ENCODE results near the gene STAT1. TPM values are rescaled to one million over a fixed set of nuclear protein-coding genes. Genes with fewer than 3 reads are reported as not detected.

The STAT1 gene
- polyA plus RNA-seq, 1 experiment: 130 TPM

- ChIA-PET POLR2A (no interaction called here), CTCF (interaction anchor here (1.4 to 1.5 kb wide), 2 partner anchors 8 to 12 kb away, joined by 3 read pairs; no protein-coding TSS in a partner anchor)
- no peak overlapping the region for H3K27ac ChIP-seq (ENCODE audit: low read depth, low read length)
- TF ChIP-seq, protein P1, sequence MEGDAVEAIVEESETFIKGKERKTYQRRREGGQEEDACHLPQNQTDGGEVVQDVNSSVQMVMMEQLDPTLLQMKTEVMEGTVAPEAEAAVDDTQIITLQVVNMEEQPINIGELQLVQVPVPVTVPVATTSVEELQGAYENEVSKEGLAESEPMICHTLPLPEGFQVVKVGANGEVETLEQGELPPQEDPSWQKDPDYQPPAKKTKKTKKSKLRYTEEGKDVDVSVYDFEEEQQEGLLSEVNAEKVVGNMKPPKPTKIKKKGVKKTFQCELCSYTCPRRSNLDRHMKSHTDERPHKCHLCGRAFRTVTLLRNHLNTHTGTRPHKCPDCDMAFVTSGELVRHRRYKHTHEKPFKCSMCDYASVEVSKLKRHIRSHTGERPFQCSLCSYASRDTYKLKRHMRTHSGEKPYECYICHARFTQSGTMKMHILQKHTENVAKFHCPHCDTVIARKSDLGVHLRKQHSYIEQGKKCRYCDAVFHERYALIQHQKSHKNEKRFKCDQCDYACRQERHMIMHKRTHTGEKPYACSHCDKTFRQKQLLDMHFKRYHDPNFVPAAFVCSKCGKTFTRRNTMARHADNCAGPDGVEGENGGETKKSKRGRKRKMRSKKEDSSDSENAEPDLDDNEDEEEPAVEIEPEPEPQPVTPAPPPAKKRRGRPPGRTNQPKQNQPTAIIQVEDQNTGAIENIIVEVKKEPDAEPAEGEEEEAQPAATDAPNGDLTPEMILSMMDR (IDR thresholded peaks at IDR 0.05; ENCODE audit: low read depth, low read length): no peak
- no peaks in the 10 kb centered on the region for H3K27me3 ChIP-seq (ENCODE audit: control insufficient read depth, insufficient read depth, low read length)
- H3K4me3 ChIP-seq (ENCODE audit: low read depth, low read length): no peak overlapping the region
- H3K9me3 ChIP-seq (ENCODE audit: control insufficient read depth, insufficient read depth, low read length): peaks cover 3% of the 10 kb centered on the region; the same call in 1 of the 2 replicates
- DNase-seq (ENCODE audit: low read depth, low spot score): no peak
These were observed 13.9 kb downstream of the STAT1 start for GRCh38 chr2:190999949-191000665.

GRCh38 chr2:190999058-190999457, 14.9 kb downstream of the STAT1 start:
- Histone ChIP-seq H3K27me3 (ENCODE audit: control insufficient read depth, insufficient read depth, low read length) (no peaks in the 10 kb centered on the region), H3K4me3 (ENCODE audit: low read depth, low read length) (no peak overlapping the region), H3K9me3 (ENCODE audit: control insufficient read depth, insufficient read depth, low read length) (peaks cover 3% of the 10 kb centered on the region; the same call in 1 of the 2 replicates), H3K27ac (ENCODE audit: low read depth, low read length) (no peak overlapping the region)
- ChIA-PET POLR2A (no interaction called here), CTCF (interaction anchor here (1.4 kb wide), 1 partner anchor 9 kb away, joined by 3 read pairs; no protein-coding TSS in a partner anchor)
- TF ChIP-seq, protein P1 (IDR thresholded peaks at IDR 0.05; ENCODE audit: low read depth, low read length): no peak
- no peak for DNase-seq (ENCODE audit: low read depth, low spot score)

DNA sequence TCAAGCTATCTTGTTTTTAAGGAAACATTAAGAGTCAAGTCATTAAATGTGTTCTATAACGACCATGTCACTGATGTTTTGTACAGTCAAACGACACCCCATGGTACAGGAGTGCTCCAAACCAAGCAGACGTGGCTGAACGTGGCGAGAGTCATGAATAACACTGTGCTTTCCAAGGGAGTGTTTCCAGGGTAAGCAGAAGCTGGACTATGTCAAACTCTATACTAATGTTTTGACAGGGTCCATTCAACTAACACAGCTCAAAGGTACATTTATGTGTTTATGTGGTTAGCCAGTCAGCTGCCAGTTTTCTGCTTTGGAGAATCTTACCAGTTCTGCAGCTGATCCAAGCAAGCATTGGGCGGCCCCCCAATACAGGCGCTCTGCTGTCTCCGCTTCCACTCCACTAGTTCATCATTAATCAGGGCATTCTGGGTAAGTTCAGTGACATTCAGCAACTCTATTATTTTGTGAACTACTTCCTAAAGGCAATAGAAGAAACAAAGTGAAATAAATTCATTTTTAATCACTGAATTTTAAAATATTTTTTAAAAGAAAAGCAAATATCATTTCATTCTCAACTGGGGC, 16.4 kb downstream of the STAT1 start:
- TF ChIP-seq, protein P1 (IDR thresholded peaks at IDR 0.05; ENCODE audit: low read depth, low read length): no peak
- Histone ChIP-seq H3K4me3 (ENCODE audit: low read depth, low read length) (no peak overlapping the region), H3K27ac (ENCODE audit: low read depth, low read length) (no peak overlapping the region), H3K9me3 (ENCODE audit: control insufficient read depth, insufficient read depth, low read length) (no peaks in the 10 kb centered on the region), H3K27me3 (ENCODE audit: control insufficient read depth, insufficient read depth, low read length) (no peaks in the 10 kb centered on the region)
- POLR2A ChIA-PET: no interaction called here
- CTCF ChIA-PET: interaction anchor here (0.9 to 2.0 kb wide), 3 partner anchors 15 to 158 kb away, joined by 3 to 7 read pairs (median 6); no protein-coding TSS in a partner anchor
- no peak for DNase-seq (ENCODE audit: low read depth, low spot score)

GRCh38 chr2:190996947-190997346, 17.0 kb downstream of the STAT1 start:
- DNase-seq (ENCODE audit: low read depth, low spot score): no peak
- CTCF ChIA-PET: interaction anchor here (0.6 to 2.0 kb wide), 10 partner anchors 8 to 531 kb away, joined by 3 to 8 read pairs (median 4); no protein-coding TSS in a partner anchor
- TF ChIP-seq, protein P1 (IDR thresholded peaks at IDR 0.05; ENCODE audit: low read depth, low read length): no peak
- Histone ChIP-seq H3K9me3 (ENCODE audit: control insufficient read depth, insufficient read depth, low read length) (no peaks in the 10 kb centered on the region), H3K27ac (ENCODE audit: low read depth, low read length) (no peak overlapping the region), H3K27me3 (ENCODE audit: control insufficient read depth, insufficient read depth, low read length) (no peaks in the 10 kb centered on the region), H3K4me3 (ENCODE audit: low read depth, low read length) (no peak overlapping the region)
- POLR2A ChIA-PET: no interaction called here
